H1 (cell line): ENCODE measurements around the gene NOL3. TPM values are rescaled to one million over a fixed set of nuclear protein-coding genes. Genes with fewer than 3 reads are reported as not detected.

ENCODE experiments used
- CTCF ChIA-PET: fragments of 300-600 bp; sonication (Branson Sonifier 250); formaldehyde crosslinking; loops from one replicate; lab custom pipeline; 2021; ENCODE audit not compliant: partially characterized antibody; lab: Charles Lee
- POLR2A ChIA-PET: fragments of 300-600 bp; sonication (Branson Sonifier 250); formaldehyde crosslinking; loops from one replicate; lab custom pipeline; 2021; ENCODE audit warnings: inconsistent platforms; ENCODE audit not compliant: partially characterized antibody; lab: Charles Lee
- DNase-seq, 2 experiments: peaks; one replicate each; pipeline versions ENCODE4 v3.0.0 to v3.0.0-alpha.2; 2010 to 2022; ENCODE audit warnings: low spot score in 2 of 2, low read depth in 1 of 2, mixed read lengths in 1 of 2
- FAIRE-seq: peaks from 2 replicates; lab custom pipeline; 2011; peaks lifted over from hg19 to GRCh38; lab: Jason Lieb, UNC
- H2AFZ ChIP-seq: 2 replicates; pipeline ENCODE4 v1.8.1; 2012; ENCODE audit warnings: low read length, inconsistent platforms
- H2AK5ac ChIP-seq: 2 replicates; pipeline ENCODE4 v1.6.1; 2013; ENCODE audit warnings: low read depth, low read length
- H2BK120ac ChIP-seq: replicated peaks from 2 replicates; pipeline ENCODE3; 2013; ENCODE audit warnings: low read depth, low read length, inconsistent platforms
- H2BK12ac ChIP-seq: 2 replicates; pipeline ENCODE4 v1.6.1; 2013; ENCODE audit warnings: low read depth, low read length
- H2BK15ac ChIP-seq: 2 replicates; pipeline ENCODE4 v1.6.1; 2013; ENCODE audit warnings: low read length
- H2BK20ac ChIP-seq: 2 replicates; pipeline ENCODE4 v1.6.1; 2013; ENCODE audit warnings: low read length
- H2BK5ac ChIP-seq: 2 replicates; pipeline ENCODE4 v1.6.1; 2013; ENCODE audit warnings: low read depth, low read length
- H3K14ac ChIP-seq: 2 replicates; pipeline ENCODE4 v1.6.1; 2013; ENCODE audit warnings: inconsistent platforms; ENCODE audit not compliant: insufficient read length
- H3K18ac ChIP-seq: 2 replicates; pipeline ENCODE4 v1.6.1; 2013; ENCODE audit warnings: low read length; ENCODE audit errors: extremely low read depth
- H3K23ac ChIP-seq: 2 replicates; pipeline ENCODE4 v1.6.1; 2013; ENCODE audit warnings: inconsistent platforms; ENCODE audit not compliant: insufficient read length
- H3K23me2 ChIP-seq: 2 replicates; pipeline ENCODE4 v1.6.1; 2013; ENCODE audit warnings: low read depth, low read length
- H3K27ac ChIP-seq: 2 replicates; pipeline ENCODE4 v1.6.1; 2011; ENCODE audit warnings: low read depth, low read length, inconsistent platforms
- H3K27me3 ChIP-seq, 4 experiments: replicated peaks in 1 of 4; 1 replicate in 1 of 4; 2 replicates in 3 of 4; pipeline versions ENCODE4 v1.6.1 to v1.8.1; 2011 to 2013; ENCODE audit warnings: low read length in 3 of 4, mild to moderate bottlenecking in 3 of 4, inconsistent platforms in 2 of 4, mixed read lengths in 2 of 4, moderate library complexity in 1 of 4; ENCODE audit not compliant: control insufficient read depth in 3 of 4, insufficient read depth in 3 of 4; ENCODE audit errors: extremely low read depth in 1 of 4
- H3K36me3 ChIP-seq, 4 experiments: 2 replicates each; pipeline versions ENCODE4 v1.6.1 to v1.8.1; 2011 to 2013; ENCODE audit warnings: mild to moderate bottlenecking in 4 of 4, low read length in 3 of 4, moderate library complexity in 2 of 4, control low read depth in 1 of 4, inconsistent platforms in 1 of 4; ENCODE audit not compliant: insufficient read depth in 4 of 4, control insufficient read depth in 2 of 4
- H3K4ac ChIP-seq: replicated peaks from 2 replicates; pipeline ENCODE3; 2013; ENCODE audit warnings: low read length, low read depth, mixed read lengths, inconsistent platforms; ENCODE audit not compliant: insufficient read length
- H3K4me1 ChIP-seq, 4 experiments: replicated peaks in 1 of 4; 1 replicate in 1 of 4; 2 replicates in 3 of 4; pipeline versions ENCODE4 v1.6.1 to v1.8.1; 2011 to 2013; ENCODE audit warnings: low read length in 3 of 4, inconsistent platforms in 2 of 4, mixed read lengths in 1 of 4; ENCODE audit not compliant: insufficient read depth in 4 of 4, control insufficient read depth in 3 of 4
- H3K4me2 ChIP-seq, 2 experiments: 2 replicates each; pipeline versions ENCODE4 v1.6.1 to v1.8.1; 2011 to 2013; ENCODE audit warnings: low read depth in 2 of 2, low read length in 2 of 2, control low read depth in 1 of 2, inconsistent platforms in 1 of 2, mild to moderate bottlenecking in 1 of 2; ENCODE audit not compliant: insufficient read depth in 1 of 2
- H3K4me3 ChIP-seq, 4 experiments: fragments of 200-600, 300-600 bp in 1 of 4; sonication (generic), shearing (Covaris generic), sonication (Bioruptor Twin) in 1 of 4; 2 replicates each; pipeline versions ENCODE4 v1.5.1 to v1.8.1; 2011 to 2016; ENCODE audit warnings: low read length in 4 of 4, low read depth in 3 of 4, control low read depth in 2 of 4, inconsistent platforms in 2 of 4, mild to moderate bottlenecking in 2 of 4, mixed read lengths in 1 of 4, moderate library complexity in 1 of 4; ENCODE audit not compliant: insufficient read depth in 2 of 4; ENCODE audit errors: extremely low read depth in 1 of 4
- H3K56ac ChIP-seq: replicated peaks from 2 replicates; pipeline ENCODE3; 2013; ENCODE audit warnings: low read depth, mild to moderate bottlenecking, mixed read lengths, low read length, inconsistent platforms; ENCODE audit not compliant: insufficient read length
- H3K79me1 ChIP-seq: 2 replicates; pipeline ENCODE4 v1.6.1; 2013; ENCODE audit warnings: low read depth, low read length, control low read depth
- H3K79me2 ChIP-seq, 2 experiments: 2 replicates each; pipeline versions ENCODE4 v1.6.1 to v1.8.1; 2012 to 2013; ENCODE audit warnings: low read length in 2 of 2, mild to moderate bottlenecking in 2 of 2, inconsistent platforms in 1 of 2; ENCODE audit not compliant: insufficient read depth in 2 of 2, control insufficient read depth in 1 of 2
- H3K9ac ChIP-seq, 4 experiments: replicated peaks in 1 of 4; 1 replicate in 1 of 4; 2 replicates in 3 of 4; pipeline versions ENCODE4 v1.6.1 to v1.8.1; 2011 to 2013; ENCODE audit warnings: low read depth in 3 of 4, low read length in 3 of 4, control low read depth in 2 of 4, mild to moderate bottlenecking in 2 of 4, moderate library complexity in 2 of 4, inconsistent platforms in 1 of 4; ENCODE audit errors: extremely low read depth in 1 of 4
- H3K9me3 ChIP-seq, 2 experiments: 2 replicates each; pipeline versions ENCODE4 v1.6.1 to v1.8.1; 2012 to 2013; ENCODE audit warnings: mild to moderate bottlenecking in 2 of 2, moderate library complexity in 2 of 2, control low read depth in 1 of 2, inconsistent platforms in 1 of 2, low read depth in 1 of 2, low read length in 1 of 2, mixed read lengths in 1 of 2; ENCODE audit not compliant: insufficient read depth in 2 of 2
- H4K20me1 ChIP-seq, 2 experiments: replicated peaks in 1 of 2; 2 replicates each; pipeline versions ENCODE3 to v1.8.1; 2011 to 2013; ENCODE audit warnings: inconsistent platforms in 2 of 2, low read length in 2 of 2, mild to moderate bottlenecking in 1 of 2; ENCODE audit not compliant: insufficient read depth in 2 of 2, control insufficient read depth in 1 of 2
- H4K5ac ChIP-seq: 2 replicates; pipeline ENCODE4 v1.6.1; 2013; ENCODE audit warnings: low read length, low read depth, mixed read lengths, inconsistent platforms; ENCODE audit not compliant: insufficient read length
- H4K8ac ChIP-seq: 2 replicates; pipeline ENCODE4 v1.8.0; 2013; ENCODE audit warnings: mild to moderate bottlenecking, moderate library complexity, low read length, inconsistent platforms; ENCODE audit not compliant: insufficient read depth; ENCODE audit errors: extremely low read depth
- H4K91ac ChIP-seq: replicated peaks from 2 replicates; pipeline ENCODE3; 2013; ENCODE audit warnings: low read length, mixed read lengths, inconsistent platforms; ENCODE audit not compliant: insufficient read length
- KDM4A ChIP-seq: IDR thresholded peaks from one replicate; pipeline ENCODE4 v1.7.1; 2012; ENCODE audit warnings: low read depth, mild to moderate bottlenecking, moderate library complexity, low read length, inconsistent platforms; ENCODE audit not compliant: severe bottlenecking
- POLR2A ChIP-seq, 2 experiments: IDR thresholded peaks; 1 replicate in 1 of 2; 2 replicates in 1 of 2; pipeline ENCODE4 v1.6.1; 2011; ENCODE audit warnings: low read depth in 2 of 2, low read length in 2 of 2, mild to moderate bottlenecking in 2 of 2; ENCODE audit errors: control extremely low read depth in 1 of 2
- WGBS, 2 experiments: shearing (Covaris generic) in 1 of 2; methylation state at CpG; one replicate each; pipeline versions ENCODE4 v1.1.6 to v1.1.7; 2013 to 2015; ENCODE audit warnings: low lambda C conversion rate in 2 of 2, mixed read lengths in 2 of 2, inconsistent platforms in 1 of 2, low coverage in 1 of 2, missing lambda C conversion rate in 1 of 2; ENCODE audit not compliant: insufficient replicate concordance in 2 of 2, insufficient coverage in 1 of 2, insufficient read length in 1 of 2; ENCODE audit errors: extremely low coverage in 1 of 2, missing lambda C conversion rate in 1 of 2; 5-methylcytosine and 5-hydroxymethylcytosine counted together
- polyA plus RNA-seq, 7 experiments: library from polyadenylated mRNA; depleted of rRNA in 3 of 7; stranded (reverse) in 5 of 7; unstranded in 2 of 7; fragments of >200 nt in 5 of 7; fragments of 200-250 nt in 2 of 7; gene quantifications; 1 replicate in 5 of 7; 2 replicates in 1 of 7; 4 replicates in 1 of 7; pipeline versions ENCODE4 v1.2.1 to v1.2.3, GENCODE V29; 2011 to 2013; ENCODE audit warnings: missing spikeins in 2 of 7, mixed read lengths in 2 of 7
- total RNA-seq: library from RNA; stranded (reverse); fragmentation: NEBNext Ultra II Directional; extraction: Animal tissue kit (Norgen Biotek cat#: 25700); gene quantifications from 2 replicates; pipeline ENCODE4 v1.2.1, GENCODE V29; 2021

NOL3 gene
- total and polyA plus RNA-seq, 2 of the 8 experiments (the other 6 are each of a cell fraction or from before 2014, with no cell fraction given) = 2.2 to 4.6 TPM

DNA sequence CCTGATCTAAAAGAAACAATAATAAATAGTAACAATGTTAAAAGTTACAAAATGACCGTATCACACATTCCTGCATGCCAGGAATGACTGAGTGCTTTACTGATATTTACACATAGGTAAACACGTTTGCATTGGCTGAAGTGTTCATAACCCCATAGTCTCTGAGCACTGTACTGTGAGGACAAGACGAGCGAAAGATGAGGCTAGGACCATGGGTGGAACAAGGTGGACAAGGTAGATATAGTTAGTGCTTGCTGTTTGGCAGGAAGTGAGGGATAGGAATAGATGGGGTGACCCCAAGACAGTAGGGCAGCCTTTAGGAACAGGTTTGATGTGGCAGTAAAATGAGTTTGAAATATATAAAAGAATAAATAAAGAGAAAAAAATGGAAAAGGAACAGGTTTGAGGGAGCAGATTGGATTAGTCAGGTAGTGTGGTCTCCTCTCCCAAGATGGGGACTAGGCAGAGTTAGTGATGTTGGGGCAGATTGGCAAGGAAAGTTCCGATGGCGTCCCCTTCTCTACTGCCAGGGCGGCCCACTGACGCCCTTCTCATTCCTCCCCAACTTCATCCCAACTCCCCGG lies 21.2 kb downstream of the NOL3 start:
- H2BK12ac ChIP-seq = 0 out of 2 replicates have a peak overlapping the region, but pooled peaks have one; percentile 45
- peaks cover 0 to 13% (median 2%) of the 10 kb centered on the region in 4 experiments; a peak in 4 of 7 replicates for H3K4me1 ChIP-seq
- H3K18ac ChIP-seq = no peak overlapping the region
- H3K4me3 ChIP-seq = peak overlapping the region in 3 of 4 experiments; percentile 29 to 99 (median 98); a peak in 6 of 8 replicates
- H2BK5ac ChIP-seq = no peak overlapping the region; the same call in 1 of the 2 replicates
- no peak overlapping the region for H4K5ac ChIP-seq
- no peak for FAIRE-seq
- no peak overlapping the region for H2BK15ac ChIP-seq
- H3K36me3 ChIP-seq = peaks cover 12 to 29% (median 22%) of the 10 kb centered on the region in 4 experiments
- H2BK20ac ChIP-seq = no peak overlapping the region
- no peak overlapping the region; the same call in 1 of the 2 replicates for H2AFZ ChIP-seq
- no peak overlapping the region for H3K27ac ChIP-seq
- DNase-seq = no peak
- H3K4ac ChIP-seq = no peak overlapping the region
- no peak overlapping the region for H3K56ac ChIP-seq
- no peak overlapping the region for H2BK120ac ChIP-seq
- H4K20me1 ChIP-seq = peaks cover 4 to 18% of the 10 kb centered on the region in 2 experiments
- H4K91ac ChIP-seq = peak overlapping the region; percentile 34
- no peak overlapping the region for H2AK5ac ChIP-seq
- peaks cover 7% of the 10 kb centered on the region for H3K23me2 ChIP-seq
- ChIA-PET POLR2A (no interaction called here), CTCF (interaction anchor here (9.3 kb wide), 1 partner anchor 18 kb away, joined by 151 read pairs; the partner anchor contains the start of gene NOL3)
- H4K8ac ChIP-seq = no peak overlapping the region
- no peak overlapping the region for H3K23ac ChIP-seq
- peaks cover 10% of the 10 kb centered on the region for H3K79me1 ChIP-seq
- H3K9ac ChIP-seq = no peak overlapping the region; a peak in 2 of 7 replicates
- WGBS, 2 experiments = 41% methylated on average over 9 of the region's 9 CpGs; no CpG with 5 or more reads in 1 of the 2 experiments
- no peak overlapping the region for H3K14ac ChIP-seq
- peaks cover 8 to 17% of the 10 kb centered on the region in 2 experiments for H3K79me2 ChIP-seq
- H3K27me3 ChIP-seq = peaks cover 0 to 6% (median under 1%) of the 10 kb centered on the region in 4 experiments; a peak in 3 of 7 replicates
- TF ChIP-seq POLR2A (IDR thresholded peaks at IDR 0.05; ENCODE audit: control extremely low read depth in 1 of 2, low read depth in 2 of 2, low read length in 2 of 2) = no peak
- TF ChIP-seq KDM4A = peak; percentile 16
- H3K4me2 ChIP-seq = peak overlapping the region; percentile 64 to 93
- H3K9me3 ChIP-seq = no peaks in the 10 kb centered on the region
